AG10803 (cell line): ENCODE measurements around the gene PCSK9.

Experiments used
- DNase-seq: peaks from one replicate; pipeline ENCODE4 v3.0.0; 2010; ENCODE audit warnings: low read depth
- H3K4me3 ChIP-seq: 2 replicates; pipeline ENCODE4 v1.5.1; 2011; ENCODE audit warnings: mild to moderate bottlenecking, low read length, control low read depth
- CTCF ChIP-seq: conservative IDR thresholded peaks from 2 replicates; pipeline ENCODE4 v1.5.1; 2011; ENCODE audit warnings: mild to moderate bottlenecking, low read length, control low read depth, inconsistent platforms

The PCSK9 gene

GRCh38 chr1:55039342-55040082 is at the start of gene PCSK9:
Gene PCSK9, plus strand, starts transcription at chr1:55039548. Its CDS starts 290 bp downstream, at chr1:55039838.
- no peak for DNase-seq
- H3K4me3 ChIP-seq, result no peak within 1 kb of the TSS; the same call in 1 of the 2 replicates
- TF ChIP-seq CTCF, result no peak

- no peak for DNase-seq
Measured at GRCh38 chr1:54989968-54990810, 49.2 kb upstream of the PCSK9 start.

GRCh38 chr1:54990916-54991315 is 48.4 kb upstream of the PCSK9 start:
- TF ChIP-seq CTCF, result no peak
- no peak for DNase-seq
- H3K4me3 ChIP-seq, result no peak overlapping the region

More at GRCh38 chr1:54989968-54990810, 49.2 kb upstream of the PCSK9 start:
- no peak for TF ChIP-seq CTCF
- H3K4me3 ChIP-seq, result no peak overlapping the region

GRCh38 chr1:54991939-54992338 is 47.4 kb upstream of the PCSK9 start:
- TF ChIP-seq CTCF, result no peak
- no peak for DNase-seq
- no peak overlapping the region for H3K4me3 ChIP-seq

GRCh38 chr1:54993140-54993539 is 46.2 kb upstream of the PCSK9 start:
- H3K4me3 ChIP-seq, result no peak overlapping the region
- TF ChIP-seq CTCF, result no peak
- DNase-seq, result no peak

GRCh38 chr1:54994355-54994990 is 44.9 kb upstream of the PCSK9 start:
- TF ChIP-seq CTCF, result no peak
- DNase-seq, result no peak
- H3K4me3 ChIP-seq, result no peak overlapping the region
